ENCODE results near the gene SUN2. TPM values are rescaled to one million over a fixed set of nuclear protein-coding genes. Genes with fewer than 3 reads are reported as not detected.

SUN2 gene
- total RNA-seq, 1 donor from 2014 or later, result 209 TPM

DNA sequence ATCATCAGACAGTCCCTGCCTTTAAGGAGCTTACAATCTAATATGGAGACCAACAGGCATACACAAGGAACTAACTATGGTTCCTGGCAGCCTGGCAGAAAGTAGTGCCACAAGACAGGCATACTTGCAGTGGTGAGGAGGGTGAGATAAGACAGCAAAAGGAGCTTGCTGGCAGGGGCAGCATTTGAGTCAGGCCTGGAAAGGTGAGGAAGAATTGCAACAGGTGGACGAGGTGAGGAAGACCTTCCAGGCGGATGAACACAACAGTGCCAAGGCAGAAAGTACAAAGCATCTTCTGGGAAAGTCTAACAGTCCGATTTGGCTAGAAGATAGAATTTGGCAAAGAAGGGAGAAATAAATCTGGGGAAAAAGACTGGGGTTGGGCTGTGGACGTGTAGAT, 33.8 kb upstream of the SUN2 start:
- TF ChIP-seq, protein P1, sequence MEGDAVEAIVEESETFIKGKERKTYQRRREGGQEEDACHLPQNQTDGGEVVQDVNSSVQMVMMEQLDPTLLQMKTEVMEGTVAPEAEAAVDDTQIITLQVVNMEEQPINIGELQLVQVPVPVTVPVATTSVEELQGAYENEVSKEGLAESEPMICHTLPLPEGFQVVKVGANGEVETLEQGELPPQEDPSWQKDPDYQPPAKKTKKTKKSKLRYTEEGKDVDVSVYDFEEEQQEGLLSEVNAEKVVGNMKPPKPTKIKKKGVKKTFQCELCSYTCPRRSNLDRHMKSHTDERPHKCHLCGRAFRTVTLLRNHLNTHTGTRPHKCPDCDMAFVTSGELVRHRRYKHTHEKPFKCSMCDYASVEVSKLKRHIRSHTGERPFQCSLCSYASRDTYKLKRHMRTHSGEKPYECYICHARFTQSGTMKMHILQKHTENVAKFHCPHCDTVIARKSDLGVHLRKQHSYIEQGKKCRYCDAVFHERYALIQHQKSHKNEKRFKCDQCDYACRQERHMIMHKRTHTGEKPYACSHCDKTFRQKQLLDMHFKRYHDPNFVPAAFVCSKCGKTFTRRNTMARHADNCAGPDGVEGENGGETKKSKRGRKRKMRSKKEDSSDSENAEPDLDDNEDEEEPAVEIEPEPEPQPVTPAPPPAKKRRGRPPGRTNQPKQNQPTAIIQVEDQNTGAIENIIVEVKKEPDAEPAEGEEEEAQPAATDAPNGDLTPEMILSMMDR (IDR thresholded peaks at IDR 0.05), result no peak
- no peak overlapping the region for H3K4me3 ChIP-seq
- ATAC-seq (no peak), DNase-seq (no peak)
- no peaks in the 10 kb centered on the region for H3K27me3 ChIP-seq (ENCODE audit: low read depth)
- no peak overlapping the region for H3K27ac ChIP-seq
- intact Hi-C loops (cut with DNase I), result no loop called here
- H3K4me1 ChIP-seq, result peaks cover 28% of the 10 kb centered on the region
- H3K9me3 ChIP-seq, result no peaks in the 10 kb centered on the region
- H3K36me3 ChIP-seq, result peaks cover 18% of the 10 kb centered on the region

GRCh38 chr22:38788846-38789245, 33.0 kb upstream of the SUN2 start:
- Histone ChIP-seq H3K4me1 (peaks cover 28% of the 10 kb centered on the region), H3K4me3 (no peak overlapping the region)
- TF ChIP-seq, protein P1 (IDR thresholded peaks at IDR 0.05), result no peak

GRCh38 chr22:38788021-38788816, 32.4 kb upstream of the SUN2 start:
- DNase-seq, result no peak
- H3K4me3 ChIP-seq, result no peak overlapping the region
- H3K27me3 ChIP-seq (ENCODE audit: low read depth), result no peaks in the 10 kb centered on the region
- TF ChIP-seq, protein P1 (IDR thresholded peaks at IDR 0.05), result no peak
- peaks cover 26% of the 10 kb centered on the region for H3K4me1 ChIP-seq
- ATAC-seq, result peak; percentile 82 to 84
- H3K27ac ChIP-seq, result peak overlapping the region; percentile 20
- intact Hi-C loops (cut with DNase I), result no loop called here
- no peaks in the 10 kb centered on the region for H3K9me3 ChIP-seq
- peaks cover 18% of the 10 kb centered on the region for H3K36me3 ChIP-seq

More at GRCh38 chr22:38788846-38789245, 33.0 kb upstream of the SUN2 start:
- intact Hi-C loops (cut with DNase I), result no loop called here
- ATAC-seq, result no peak
- no peaks in the 10 kb centered on the region for H3K9me3 ChIP-seq
- DNase-seq, result no peak
- H3K27me3 ChIP-seq (ENCODE audit: low read depth), result no peaks in the 10 kb centered on the region
- H3K36me3 ChIP-seq, result peaks cover 18% of the 10 kb centered on the region
- H3K27ac ChIP-seq, result peak overlapping the region; percentile 20

GRCh38 chr22:38786631-38787030, 30.8 kb upstream of the SUN2 start:
- no peaks in the 10 kb centered on the region for H3K27me3 ChIP-seq (ENCODE audit: low read depth)
- DNase-seq (no peak), ATAC-seq (no peak)
- H3K27ac ChIP-seq, result no peak overlapping the region
- TF ChIP-seq, protein P1 (IDR thresholded peaks at IDR 0.05), result no peak
- H3K4me3 ChIP-seq, result no peak overlapping the region
- H3K4me1 ChIP-seq, result peaks cover 19% of the 10 kb centered on the region
- intact Hi-C loops (cut with DNase I), result no loop called here
- H3K36me3 ChIP-seq, result peaks cover 22% of the 10 kb centered on the region
- no peaks in the 10 kb centered on the region for H3K9me3 ChIP-seq

DNA sequence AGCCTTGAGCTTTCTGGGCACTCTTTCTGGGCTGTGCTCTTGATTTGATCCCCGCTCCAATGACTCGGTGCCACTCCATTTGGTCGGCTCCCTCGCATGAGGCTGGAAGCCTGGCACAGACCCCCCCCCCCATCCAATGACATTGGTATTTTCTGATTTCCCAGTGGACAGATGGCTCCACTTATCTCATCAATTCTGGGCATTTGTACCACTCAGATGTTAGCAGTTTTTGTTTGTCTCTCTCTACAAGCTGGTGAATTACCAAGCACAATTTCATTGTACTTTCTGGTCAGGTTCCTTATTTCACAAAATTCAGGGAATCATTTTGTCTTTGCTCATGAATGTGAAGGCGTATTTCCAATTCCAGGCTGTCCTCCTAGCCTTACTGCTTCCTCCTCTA, 29.1 kb upstream of the SUN2 start:
- Histone ChIP-seq H3K9me3 (no peaks in the 10 kb centered on the region), H3K4me1 (peaks cover 19% of the 10 kb centered on the region), H3K4me3 (no peak overlapping the region), H3K27ac (no peak overlapping the region), H3K27me3 (ENCODE audit: low read depth) (no peaks in the 10 kb centered on the region), H3K36me3 (peaks cover 30% of the 10 kb centered on the region)
- TF ChIP-seq, protein P1 (IDR thresholded peaks at IDR 0.05), result no peak
- DNase-seq (no peak), ATAC-seq (no peak)
- intact Hi-C loops (cut with DNase I), result no loop called here

Measured in lower lobe of right lung (tissue), 2 donors.